ENCODE measurements around the gene CLDN18. TPM values are rescaled to one million over a fixed set of nuclear protein-coding genes. Genes with fewer than 3 reads are reported as not detected.

The CLDN18 gene
- total and polyA plus RNA-seq, 2 experiments from 2014 or later = 0.19 TPM; not detected in 1

DNA sequence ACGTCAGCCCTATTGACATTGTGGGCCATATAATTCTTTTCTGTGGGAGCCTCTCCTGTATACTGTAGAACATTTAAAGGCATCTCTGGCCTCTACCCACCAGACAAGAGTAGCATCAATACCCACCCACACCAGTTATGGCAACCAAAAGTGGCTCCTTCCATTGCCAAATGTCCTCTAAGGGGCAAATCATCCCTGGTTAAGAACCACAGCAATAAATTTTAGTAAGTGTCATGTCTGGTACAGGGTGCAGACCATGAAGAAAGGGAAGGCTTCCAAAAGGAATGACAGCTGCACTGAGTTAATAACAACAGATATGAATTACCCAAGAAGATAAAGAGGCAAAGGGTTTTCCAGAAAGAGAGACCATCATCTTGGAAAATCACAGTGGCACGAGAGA is 6.9 kb upstream of the CLDN18 start:
- Histone ChIP-seq H3K4me3 (no peak overlapping the region), H3K27ac (ENCODE audit: low read depth) (no peak overlapping the region), H3F3A (replicated peaks; ENCODE audit: low read depth) (no peaks in the 10 kb centered on the region), H3K79me2 (replicated peaks; ENCODE audit: insufficient read depth) (no peaks in the 10 kb centered on the region), H3K36me3 (ENCODE audit: insufficient read depth) (no peaks in the 10 kb centered on the region), H2AFZ (no peak overlapping the region), H3K9me2 (ENCODE audit: insufficient read depth) (no peaks in the 10 kb centered on the region), H3K4me1 (ENCODE audit: insufficient read depth) (no peaks in the 10 kb centered on the region), H3K27me3 (ENCODE audit: insufficient read depth) (no peaks in the 10 kb centered on the region), H3K4me2 (no peak overlapping the region), H4K20me1 (replicated peaks; ENCODE audit: insufficient read depth) (no peaks in the 10 kb centered on the region)
- Mint-ChIP-seq H3K4me1 (no peaks in the 10 kb centered on the region), H3K4me3 (no peak overlapping the region), H3K27me3 (ENCODE audit: insufficient read depth, low read depth, poor library complexity) (peaks cover 3% of the 10 kb centered on the region), H3K9me3 (no peaks in the 10 kb centered on the region), H3K36me3 (ENCODE audit: low read depth) (no peaks in the 10 kb centered on the region), H3K27ac (no peak overlapping the region)
- no peak for ATAC-seq
- DNase-seq (ENCODE audit: low spot score) = no peak
- TF ChIP-seq ZNF114 (CRISPR knock-in tag; IDR thresholded peaks at IDR 0.05) (no peak), REST (IDR thresholded peaks at IDR 0.05; ENCODE audit: unreplicated experiment) (no peak), CREB1 (CRISPR knock-in tag; IDR thresholded peaks at IDR 0.05; ENCODE audit: low read depth) (no peak)

- no peak for ATAC-seq
- no peak overlapping the region for H2AFZ ChIP-seq
- H3K4me3 ChIP-seq = no peak overlapping the region
- Mint-ChIP-seq H3K27me3 (ENCODE audit: insufficient read depth, low read depth, poor library complexity) (peaks cover 4% of the 10 kb centered on the region), H3K4me3 (no peak overlapping the region), H3K4me1 (no peaks in the 10 kb centered on the region), H3K36me3 (ENCODE audit: low read depth) (no peaks in the 10 kb centered on the region), H3K27ac (no peak overlapping the region), H3K9me3 (no peaks in the 10 kb centered on the region)
- H3K36me3 ChIP-seq (ENCODE audit: insufficient read depth) = no peaks in the 10 kb centered on the region
- no peak for DNase-seq (ENCODE audit: low spot score)
- no peaks in the 10 kb centered on the region for H4K20me1 ChIP-seq (replicated peaks; ENCODE audit: insufficient read depth)
- no peaks in the 10 kb centered on the region for H3F3A ChIP-seq (replicated peaks; ENCODE audit: low read depth)
- peaks cover 4% of the 10 kb centered on the region; the same call in 1 of the 2 replicates for H3K9me2 ChIP-seq (ENCODE audit: insufficient read depth)
- no peaks in the 10 kb centered on the region for H3K4me1 ChIP-seq (ENCODE audit: insufficient read depth)
- H3K27ac ChIP-seq (ENCODE audit: low read depth) = no peak overlapping the region
- no peaks in the 10 kb centered on the region for H3K79me2 ChIP-seq (replicated peaks; ENCODE audit: insufficient read depth)
- TF ChIP-seq ETS1 (IDR thresholded peaks at IDR 0.05) = no peak
- no peak for TF ChIP-seq POLR2AphosphoS5 (IDR thresholded peaks at IDR 0.05; ENCODE audit: low read depth)
- TF ChIP-seq, protein P1, sequence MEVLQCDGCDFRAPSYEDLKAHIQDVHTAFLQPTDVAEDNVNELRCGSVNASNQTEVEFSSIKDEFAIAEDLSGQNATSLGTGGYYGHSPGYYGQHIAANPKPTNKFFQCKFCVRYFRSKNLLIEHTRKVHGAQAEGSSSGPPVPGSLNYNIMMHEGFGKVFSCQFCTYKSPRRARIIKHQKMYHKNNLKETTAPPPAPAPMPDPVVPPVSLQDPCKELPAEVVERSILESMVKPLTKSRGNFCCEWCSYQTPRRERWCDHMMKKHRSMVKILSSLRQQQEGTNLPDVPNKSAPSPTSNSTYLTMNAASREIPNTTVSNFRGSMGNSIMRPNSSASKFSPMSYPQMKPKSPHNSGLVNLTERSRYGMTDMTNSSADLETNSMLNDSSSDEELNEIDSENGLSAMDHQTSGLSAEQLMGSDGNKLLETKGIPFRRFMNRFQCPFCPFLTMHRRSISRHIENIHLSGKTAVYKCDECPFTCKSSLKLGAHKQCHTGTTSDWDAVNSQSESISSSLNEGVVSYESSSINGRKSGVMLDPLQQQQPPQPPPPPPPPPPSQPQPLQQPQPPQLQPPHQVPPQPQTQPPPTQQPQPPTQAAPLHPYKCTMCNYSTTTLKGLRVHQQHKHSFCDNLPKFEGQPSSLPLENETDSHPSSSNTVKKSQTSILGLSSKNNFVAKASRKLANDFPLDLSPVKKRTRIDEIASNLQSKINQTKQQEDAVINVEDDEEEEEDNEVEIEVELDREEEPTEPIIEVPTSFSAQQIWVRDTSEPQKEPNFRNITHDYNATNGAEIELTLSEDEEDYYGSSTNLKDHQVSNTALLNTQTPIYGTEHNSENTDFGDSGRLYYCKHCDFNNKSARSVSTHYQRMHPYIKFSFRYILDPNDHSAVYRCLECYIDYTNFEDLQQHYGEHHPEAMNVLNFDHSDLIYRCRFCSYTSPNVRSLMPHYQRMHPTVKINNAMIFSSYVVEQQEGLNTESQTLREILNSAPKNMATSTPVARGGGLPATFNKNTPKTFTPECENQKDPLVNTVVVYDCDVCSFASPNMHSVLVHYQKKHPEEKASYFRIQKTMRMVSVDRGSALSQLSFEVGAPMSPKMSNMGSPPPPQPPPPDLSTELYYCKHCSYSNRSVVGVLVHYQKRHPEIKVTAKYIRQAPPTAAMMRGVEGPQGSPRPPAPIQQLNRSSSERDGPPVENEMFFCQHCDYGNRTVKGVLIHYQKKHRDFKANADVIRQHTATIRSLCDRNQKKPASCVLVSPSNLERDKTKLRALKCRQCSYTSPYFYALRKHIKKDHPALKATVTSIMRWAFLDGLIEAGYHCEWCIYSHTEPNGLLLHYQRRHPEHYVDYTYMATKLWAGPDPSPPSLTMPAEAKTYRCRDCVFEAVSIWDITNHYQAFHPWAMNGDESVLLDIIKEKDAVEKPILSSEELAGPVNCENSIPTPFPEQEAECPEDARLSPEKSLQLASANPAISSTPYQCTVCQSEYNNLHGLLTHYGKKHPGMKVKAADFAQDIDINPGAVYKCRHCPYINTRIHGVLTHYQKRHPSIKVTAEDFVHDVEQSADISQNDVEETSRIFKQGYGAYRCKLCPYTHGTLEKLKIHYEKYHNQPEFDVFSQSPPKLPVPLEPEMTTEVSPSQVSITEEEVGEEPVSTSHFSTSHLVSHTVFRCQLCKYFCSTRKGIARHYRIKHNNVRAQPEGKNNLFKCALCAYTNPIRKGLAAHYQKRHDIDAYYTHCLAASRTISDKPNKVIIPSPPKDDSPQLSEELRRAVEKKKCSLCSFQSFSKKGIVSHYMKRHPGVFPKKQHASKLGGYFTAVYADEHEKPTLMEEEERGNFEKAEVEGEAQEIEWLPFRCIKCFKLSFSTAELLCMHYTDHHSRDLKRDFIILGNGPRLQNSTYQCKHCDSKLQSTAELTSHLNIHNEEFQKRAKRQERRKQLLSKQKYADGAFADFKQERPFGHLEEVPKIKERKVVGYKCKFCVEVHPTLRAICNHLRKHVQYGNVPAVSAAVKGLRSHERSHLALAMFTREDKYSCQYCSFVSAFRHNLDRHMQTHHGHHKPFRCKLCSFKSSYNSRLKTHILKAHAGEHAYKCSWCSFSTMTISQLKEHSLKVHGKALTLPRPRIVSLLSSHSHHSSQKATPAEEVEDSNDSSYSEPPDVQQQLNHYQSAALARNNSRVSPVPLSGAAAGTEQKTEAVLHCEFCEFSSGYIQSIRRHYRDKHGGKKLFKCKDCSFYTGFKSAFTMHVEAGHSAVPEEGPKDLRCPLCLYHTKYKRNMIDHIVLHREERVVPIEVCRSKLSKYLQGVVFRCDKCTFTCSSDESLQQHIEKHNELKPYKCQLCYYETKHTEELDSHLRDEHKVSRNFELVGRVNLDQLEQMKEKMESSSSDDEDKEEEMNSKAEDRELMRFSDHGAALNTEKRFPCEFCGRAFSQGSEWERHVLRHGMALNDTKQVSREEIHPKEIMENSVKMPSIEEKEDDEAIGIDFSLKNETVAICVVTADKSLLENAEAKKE (CRISPR knock-in tag; IDR thresholded peaks at IDR 0.05) = no peak
- H3K4me2 ChIP-seq = no peak overlapping the region
- H3K27me3 ChIP-seq (ENCODE audit: insufficient read depth) = no peaks in the 10 kb centered on the region
These were observed 4.3 kb upstream of the CLDN18 start for GRCh38 chr3:138005627-138006026.
